ENCODE measurements around the gene RARS2. TPM values are rescaled to one million over a fixed set of nuclear protein-coding genes. Genes with fewer than 3 reads are reported as not detected.

The RARS2 gene
- total and polyA plus RNA-seq, 2 of the 8 experiments (the other 6 are each of a cell fraction or from before 2014, with no cell fraction given), result 10.2 to 40.5 TPM

DNA sequence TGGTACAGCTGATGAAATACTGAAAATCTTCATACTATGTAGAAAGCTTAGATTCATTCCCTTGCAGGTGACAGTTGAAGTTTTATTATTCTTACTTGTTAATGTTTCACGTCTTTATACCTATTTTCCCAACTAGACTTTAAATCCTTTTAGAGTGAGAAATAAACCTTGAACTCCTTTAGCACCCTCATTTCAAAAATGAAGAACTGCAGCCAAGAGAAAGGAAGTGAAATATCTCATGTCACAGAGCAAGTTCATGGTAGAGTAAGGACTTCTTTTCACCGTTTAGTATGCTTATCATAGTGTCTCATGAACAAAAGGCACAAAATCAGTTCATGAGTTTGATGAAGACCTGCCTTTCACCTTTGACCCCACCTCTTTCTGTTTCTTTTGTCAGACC, 38.6 kb upstream of the RARS2 start (continued):
- no peak for TF ChIP-seq EZH2 (IDR thresholded peaks at IDR 0.05; ENCODE audit: low read depth, low read length, severe bottlenecking)
- no peak for TF ChIP-seq SIRT6 (IDR thresholded peaks at IDR 0.05; ENCODE audit: low read length)
- no peak for TF ChIP-seq GTF2F1 (IDR thresholded peaks at IDR 0.05; ENCODE audit: borderline replicate concordance, low read depth, low read length)

All from H1 (cell line).